ENCODE data around the gene ATPAF1.
"Not testable (repeated sequence)": the region's sequence is repeated elsewhere in the genome, so short reads cannot be mapped to it uniquely, and the experiment has no call there.

The ATPAF1 gene

GRCh38 chr1:46681333-46682034 is 13.3 kb upstream of the ATPAF1 start:
- DNase-seq (ENCODE audit: low spot score), result no peak

GRCh38 chr1:46679789-46680573 is 11.8 kb upstream of the ATPAF1 start:
- no peak for DNase-seq (ENCODE audit: low spot score)

- no peak for DNase-seq (ENCODE audit: low spot score)
Observed at GRCh38 chr1:46677339-46677738, 9.2 kb upstream of the ATPAF1 start.

DNA sequence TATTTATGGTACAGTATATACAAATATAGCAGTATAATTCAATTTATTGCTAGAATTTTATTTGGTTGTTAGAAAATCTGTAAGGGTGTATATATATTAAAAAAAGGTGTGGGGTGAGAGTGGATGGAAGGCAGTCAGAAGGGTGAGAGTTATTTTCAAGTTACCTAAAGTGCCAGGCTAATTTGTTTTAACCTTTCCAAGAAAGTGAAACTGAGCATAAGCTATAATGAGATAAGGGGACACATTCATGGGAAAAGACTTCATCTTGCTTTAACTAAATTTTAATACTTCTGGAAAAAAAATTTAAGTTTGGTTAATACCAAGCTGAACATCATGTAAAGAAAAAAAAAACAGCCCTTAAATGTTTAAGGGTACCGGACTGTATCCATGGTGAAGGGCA is 8.4 kb upstream of the ATPAF1 start:
- no peak for DNase-seq (ENCODE audit: low spot score)

GRCh38 chr1:46675549-46676314 is 7.6 kb upstream of the ATPAF1 start:
- DNase-seq (ENCODE audit: low spot score), result peak; percentile 28

- DNase-seq (ENCODE audit: low spot score), result no peak
Observed at GRCh38 chr1:46673749-46674182, 5.6 kb upstream of the ATPAF1 start.

GRCh38 chr1:46672696-46673095 is 4.5 kb upstream of the ATPAF1 start:
- DNase-seq (ENCODE audit: low spot score), result no peak

GRCh38 chr1:46671554-46671953 is 3.4 kb upstream of the ATPAF1 start, which contains the start of gene TEX38:
Gene TEX38, plus strand, starts transcription at chr1:46671854. Its CDS starts 81 bp downstream, at chr1:46671935.
- no peak for DNase-seq (ENCODE audit: low spot score)

GRCh38 chr1:46670134-46670533 is 2.0 kb upstream of the ATPAF1 start:
- DNase-seq (ENCODE audit: low spot score), result no peak

GRCh38 chr1:46665983-46666382 is 2.2 kb downstream of the ATPAF1 start:
- no peak for DNase-seq (ENCODE audit: low spot score)

- DNase-seq (ENCODE audit: low spot score), result not testable (repeated sequence)
Observed at GRCh38 chr1:46662919-46663318, 5.2 kb downstream of the ATPAF1 start.

DNA sequence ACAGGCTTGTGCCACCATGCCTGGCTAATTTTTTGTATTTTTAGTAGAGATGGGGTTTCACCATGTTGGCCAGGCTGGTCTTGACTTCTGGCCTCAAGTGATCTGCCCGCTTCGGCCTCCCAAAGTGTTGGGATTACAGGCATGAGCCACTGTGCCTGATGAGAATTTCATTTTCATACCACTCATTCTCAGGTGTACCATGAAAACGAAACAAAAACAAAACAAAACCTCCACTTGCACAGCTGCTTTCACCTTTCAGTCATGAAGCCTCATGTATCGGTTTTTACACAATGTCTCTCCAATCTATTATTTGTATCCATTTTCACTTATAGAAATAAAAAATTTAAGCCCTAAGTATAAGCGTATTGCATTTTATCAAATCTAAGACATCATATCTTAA is 8.0 kb downstream of the ATPAF1 start:
- not testable (repeated sequence) for DNase-seq (ENCODE audit: low spot score)

DNA sequence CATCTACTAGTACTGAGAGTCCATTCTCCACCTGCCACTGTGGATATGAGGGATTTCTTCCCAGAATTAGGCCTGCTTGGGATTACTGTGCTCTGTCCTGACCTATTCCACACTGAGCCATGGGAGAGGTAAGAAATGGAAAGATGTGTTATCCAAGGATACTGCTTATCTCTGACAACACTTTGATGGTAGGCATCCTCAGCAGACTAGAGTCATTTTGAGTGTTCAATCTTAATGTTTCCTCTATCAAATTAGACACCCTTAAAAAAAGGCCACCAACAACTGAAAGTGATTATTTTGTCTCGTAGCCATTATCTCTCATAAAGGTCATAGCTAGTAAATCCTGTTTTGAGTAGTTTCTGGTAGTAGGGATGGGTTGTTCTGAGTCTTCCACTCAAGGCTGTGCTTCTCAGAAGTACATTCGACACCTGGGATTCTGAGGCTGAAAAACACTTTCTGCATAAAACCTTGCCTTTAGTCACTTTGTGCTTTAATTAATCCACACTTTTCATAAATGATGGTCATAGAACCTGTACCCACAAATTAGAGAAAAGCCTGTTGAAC is 8.8 kb downstream of the ATPAF1 start:
- DNase-seq (ENCODE audit: low spot score), result no peak

- no peak for DNase-seq (ENCODE audit: low spot score)
Observed at GRCh38 chr1:46657775-46658174, 10.4 kb downstream of the ATPAF1 start.

GRCh38 chr1:46656643-46657042 is 11.5 kb downstream of the ATPAF1 start:
- no peak for DNase-seq (ENCODE audit: low spot score)

DNA sequence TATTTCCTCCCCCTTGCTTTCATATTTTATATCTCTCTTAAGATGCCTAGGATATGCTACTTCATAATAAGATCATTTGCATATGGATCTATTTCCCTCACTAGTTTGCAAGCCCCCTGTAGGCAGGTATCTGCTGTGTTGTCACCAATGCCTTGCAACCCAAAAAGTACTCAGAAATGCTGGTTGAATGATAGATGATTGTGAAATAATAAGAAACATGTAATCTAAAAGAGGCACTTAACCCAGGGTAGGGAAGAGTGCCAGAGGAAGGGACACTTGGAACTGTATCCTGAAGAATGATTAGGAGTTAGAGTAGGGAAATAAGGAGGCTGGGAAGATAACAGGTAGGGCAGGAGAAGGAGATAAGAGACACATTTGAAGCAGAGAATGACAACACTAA is 12.3 kb downstream of the ATPAF1 start:
- no peak for DNase-seq (ENCODE audit: low spot score)

DNA sequence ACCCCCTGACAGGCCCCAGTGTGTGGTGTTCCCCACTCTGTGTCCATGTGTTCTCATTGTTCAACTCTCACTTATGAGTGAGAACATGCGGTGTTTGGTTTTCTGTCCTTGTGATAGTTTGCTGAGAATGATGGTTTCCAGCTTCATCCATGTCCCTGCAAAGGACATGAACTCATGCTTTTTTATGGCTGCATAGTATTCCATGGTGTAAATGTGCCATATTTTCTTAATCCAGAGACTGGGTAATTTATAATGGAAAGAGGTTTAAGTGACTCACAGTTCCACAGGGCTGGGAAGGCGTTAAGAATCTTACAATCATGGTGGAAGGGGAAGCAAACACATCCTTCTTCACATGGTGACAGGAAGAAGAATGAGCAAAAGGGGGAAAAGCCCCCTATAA is 13.5 kb downstream of the ATPAF1 start:
- DNase-seq (ENCODE audit: low spot score), result not testable (repeated sequence)

- DNase-seq (ENCODE audit: low spot score), result no peak
Observed at GRCh38 chr1:46654012-46654411, 14.2 kb downstream of the ATPAF1 start.

DNA sequence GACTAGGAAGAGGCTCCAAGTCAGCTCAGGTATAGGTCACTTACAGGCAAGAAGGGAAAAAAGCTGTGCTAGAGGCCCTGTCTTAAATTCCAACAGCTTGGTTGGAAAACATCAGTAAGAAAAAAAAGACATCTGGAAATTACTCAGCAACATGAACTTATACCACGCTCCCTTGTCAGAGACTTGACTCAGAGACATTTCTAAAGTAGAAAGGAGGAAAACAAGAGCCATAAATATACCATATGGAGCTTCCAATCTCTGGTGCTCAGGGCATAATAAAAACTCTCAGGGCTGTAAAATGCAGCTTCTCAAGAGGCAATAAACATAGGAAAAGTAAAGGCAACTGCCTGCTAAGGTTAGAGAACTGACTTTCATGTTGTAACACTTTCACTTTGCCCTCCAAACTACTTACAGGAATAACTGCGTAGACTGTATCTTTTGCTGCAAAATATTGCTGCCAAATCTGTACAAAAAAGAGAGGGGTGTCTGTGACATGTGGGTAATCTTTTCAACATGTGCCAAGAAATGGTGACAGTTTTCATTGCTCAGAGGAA is 14.7 kb downstream of the ATPAF1 start:
- no peak for DNase-seq (ENCODE audit: low spot score)

DNA sequence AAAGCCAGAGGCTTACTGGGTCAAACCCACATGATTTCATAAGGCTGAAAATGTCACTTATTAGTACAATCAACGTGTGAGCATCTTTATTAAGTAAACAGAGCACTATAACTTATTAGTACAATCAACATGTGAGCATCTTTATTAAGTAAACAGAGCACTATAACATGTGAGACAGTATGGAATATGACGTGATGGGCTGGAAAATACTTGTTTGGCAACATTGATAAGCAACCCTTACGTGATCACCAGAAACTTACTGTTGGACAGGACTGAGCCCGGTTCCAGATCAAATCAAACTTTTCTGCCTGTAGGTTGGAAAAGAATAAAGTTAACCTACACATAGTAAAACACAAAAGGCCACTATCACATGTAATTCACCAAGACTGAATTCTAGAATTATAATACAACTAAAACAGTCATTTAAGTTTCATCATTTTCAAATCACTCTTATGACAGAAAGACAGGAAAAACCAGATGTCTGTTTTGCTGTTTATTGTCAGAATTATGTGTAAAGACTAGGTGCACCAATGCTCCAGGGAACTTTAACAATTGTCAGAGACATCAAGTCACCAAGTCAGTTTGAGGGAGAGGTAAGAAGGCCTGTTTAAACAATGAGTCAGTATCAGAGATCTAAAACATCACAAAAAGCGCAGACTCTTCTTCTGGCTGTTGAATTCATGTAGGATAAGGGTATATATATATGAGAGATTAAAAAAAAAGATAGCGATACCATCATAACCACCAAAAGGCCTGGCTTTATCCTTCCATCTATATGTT is 15.7 kb downstream of the ATPAF1 start:
- no peak for DNase-seq (ENCODE audit: low spot score)

DNA sequence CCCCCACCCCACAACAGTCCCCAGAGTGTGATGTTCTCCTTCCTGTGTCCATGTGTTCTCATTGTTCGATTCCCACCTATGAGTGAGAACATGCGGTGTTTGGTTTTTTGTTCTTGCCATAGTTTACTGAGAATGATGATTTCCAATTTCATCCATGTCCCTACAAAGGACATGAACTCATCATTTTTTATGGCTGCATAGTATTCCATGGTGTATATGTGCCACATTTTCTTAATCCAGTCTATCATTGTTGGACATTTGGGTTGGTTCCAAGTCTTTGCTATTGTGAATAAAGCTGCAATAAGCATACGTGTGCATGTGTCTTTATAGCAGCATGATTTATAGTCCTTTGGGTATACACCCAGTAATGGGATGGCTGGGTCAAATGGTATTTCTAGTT is 17.0 kb downstream of the ATPAF1 start:
- DNase-seq (ENCODE audit: low spot score), result not testable (repeated sequence)

Measured in CD4-positive, alpha-beta T cell treated with Interleukin-15 for 4 hours (primary cell).